ENCODE measurements around the gene PURB.
"Not testable (repeated sequence)": the region's sequence is repeated elsewhere in the genome, so short reads cannot be mapped to it uniquely, and the experiment has no call there.

PURB gene

GRCh38 chr7:44885394-44886317, at the start of gene PURB:
Gene PURB, minus strand, starts transcription at chr7:44885530. Its CDS starts 182 bp downstream, at chr7:44885348.
- DNase-seq, result peak; percentile 96

- DNase-seq, result no peak
These were observed 49.7 kb upstream of the PURB start for GRCh38 chr7:44935016-44935415.

GRCh38 chr7:44934510-44934909, 49.2 kb upstream of the PURB start:
- DNase-seq, result not testable (repeated sequence)

GRCh38 chr7:44930921-44931320, 45.6 kb upstream of the PURB start:
- no peak for DNase-seq

GRCh38 chr7:44922351-44922694, 37.0 kb upstream of the PURB start:
- DNase-seq, result no peak

- peak; percentile 67 for DNase-seq
These were observed 36.4 kb upstream of the PURB start for GRCh38 chr7:44921607-44922350.

GRCh38 chr7:44920119-44920518, 34.8 kb upstream of the PURB start:
- DNase-seq, result no peak

- no peak for DNase-seq
These were observed 32.7 kb upstream of the PURB start for GRCh38 chr7:44918029-44918428.

- DNase-seq, result no peak
These were observed 32.1 kb upstream of the PURB start for GRCh38 chr7:44917465-44917864.

GRCh38 chr7:44914992-44915607, 29.8 kb upstream of the PURB start:
- no peak for DNase-seq

- no peak for DNase-seq
These were observed 27.5 kb upstream of the PURB start for GRCh38 chr7:44912775-44913347.

GRCh38 chr7:44911911-44912310, 26.6 kb upstream of the PURB start:
- DNase-seq, result no peak

- DNase-seq, result no peak
These were observed 24.5 kb upstream of the PURB start for GRCh38 chr7:44909596-44910389.

GRCh38 chr7:44906965-44907364, 21.6 kb upstream of the PURB start:
- no peak for DNase-seq

- no peak for DNase-seq
These were observed 19.8 kb upstream of the PURB start for GRCh38 chr7:44905002-44905635.

- DNase-seq, result no peak
These were observed 14.1 kb upstream of the PURB start for GRCh38 chr7:44899443-44899842.

- no peak for DNase-seq
These were observed 12.7 kb upstream of the PURB start for GRCh38 chr7:44898039-44898438.

- no peak for DNase-seq
These were observed 12.0 kb upstream of the PURB start for GRCh38 chr7:44897309-44897708.

- no peak for DNase-seq
These were observed 9.7 kb upstream of the PURB start for GRCh38 chr7:44894888-44895580.

GRCh38 chr7:44893710-44894234, 8.4 kb upstream of the PURB start:
- no peak for DNase-seq

- DNase-seq, result no peak
These were observed 6.5 kb upstream of the PURB start for GRCh38 chr7:44891791-44892190.
